K562 (cell line): ENCODE measurements around the gene DGLUCY. TPM values are rescaled to one million over a fixed set of nuclear protein-coding genes. Genes with fewer than 3 reads are reported as not detected.

Experiments
- ATAC-seq: fragments of 200-7000 bp; cut with Tn5 transposase; 3 replicates; pipeline ENCODE4 v1.9.1; 2020; ENCODE audit warnings: moderate library complexity
- BruUV-seq: library from RNA; stranded (reverse); fragments of 400-500 nt; replicated peaks from 2 replicates; lab custom pipeline; 2021; lab: Mats Ljungman, UMichigan
- CTCF ChIA-PET: fragments of 300-600 bp; formaldehyde crosslinking; extraction: SDS; loops from one replicate; lab custom pipeline; 2021; ENCODE audit warnings: low intra/inter-chr PET ratio; lab: Yijun Ruan, JAX
- POLR2A ChIA-PET: fragments of 300-600, 350-650 bp; sonication (Branson Sonifier 250); formaldehyde crosslinking; extraction: SDS; loops from one replicate; lab custom pipeline; 2021; ENCODE audit warnings: antibody characterized with exemption, inconsistent platforms; lab: Yijun Ruan, JAX
- DNase-seq, 4 experiments: peaks; one replicate each; pipeline versions ENCODE4 v3.0.0 to v3.0.0-alpha.2; 2011 to 2018; ENCODE audit warnings: low spot score in 3 of 4, mixed read lengths in 3 of 4; ENCODE audit errors: extremely low read depth in 1 of 4
- FAIRE-seq: peaks from 2 replicates; lab custom pipeline; 2011; peaks lifted over from hg19 to GRCh38; lab: Jason Lieb, UNC
- H2AFZ ChIP-seq: 2 replicates; pipeline ENCODE4 v1.6.0; 2011; ENCODE audit warnings: low read depth, low read length, control low read depth, inconsistent platforms
- H3K27ac ChIP-seq: fragments of 200-600 bp; 3 replicates; pipeline ENCODE4 v1.8.0; 2011; ENCODE audit warnings: low read depth, mild to moderate bottlenecking, control low read depth, inconsistent platforms, low read length, moderate library complexity, mixed read lengths; ENCODE audit errors: extremely low read depth
- H3K27me3 ChIP-seq, 2 experiments: fragments of 300-600 bp in 1 of 2; 2 replicates in 1 of 2; 3 replicates in 1 of 2; pipeline versions ENCODE4 v1.6.0 to v1.8.0; 2011; ENCODE audit warnings: inconsistent platforms in 2 of 2, low read length in 2 of 2, mild to moderate bottlenecking in 1 of 2, mixed read lengths in 1 of 2, moderate library complexity in 1 of 2; ENCODE audit not compliant: control insufficient read depth in 2 of 2, insufficient read depth in 2 of 2
- H3K36me3 ChIP-seq: fragments of 300-600 bp; 3 replicates; pipeline ENCODE4 v1.8.0; 2011; ENCODE audit warnings: mild to moderate bottlenecking, low read length, inconsistent platforms; ENCODE audit not compliant: control insufficient read depth, insufficient read depth
- H3K4me1 ChIP-seq, 2 experiments: fragments of 200-600 bp in 1 of 2; replicated peaks in 1 of 2; 2 replicates in 1 of 2; 3 replicates in 1 of 2; pipeline versions ENCODE4 v1.5.1 to v1.8.0; 2011; ENCODE audit warnings: inconsistent platforms in 2 of 2, low read length in 2 of 2, mild to moderate bottlenecking in 1 of 2, mixed read lengths in 1 of 2, moderate library complexity in 1 of 2; ENCODE audit not compliant: control insufficient read depth in 2 of 2, insufficient read depth in 2 of 2
- H3K4me2 ChIP-seq: 2 replicates; pipeline ENCODE4 v1.6.1; 2011; ENCODE audit warnings: low read length, control low read depth, inconsistent platforms, mixed read lengths; ENCODE audit not compliant: insufficient read depth
- H3K4me3 ChIP-seq: fragments of 200-600 bp; sonication (generic), shearing (Covaris generic); 2 replicates; pipeline ENCODE4 v1.5.1; 2016; ENCODE audit warnings: control low read depth, inconsistent platforms
- H3K79me2 ChIP-seq: fragments of 200-600 bp; 3 replicates; pipeline ENCODE4 v1.8.0; 2011; ENCODE audit warnings: low read length, inconsistent platforms; ENCODE audit not compliant: control insufficient read depth, insufficient read depth
- H3K9ac ChIP-seq, 2 experiments: 2 replicates each; pipeline versions ENCODE4 v1.6.0 to v1.6.1; 2011; ENCODE audit warnings: low read depth in 2 of 2, low read length in 2 of 2, control low read depth in 1 of 2, inconsistent platforms in 1 of 2, mild to moderate bottlenecking in 1 of 2, mixed read lengths in 1 of 2; ENCODE audit not compliant: insufficient read depth in 1 of 2
- H3K9me1 ChIP-seq: one replicate; pipeline ENCODE4 v1.6.0; 2011; ENCODE audit warnings: inconsistent platforms, mild to moderate bottlenecking, low read length, moderate library complexity; ENCODE audit not compliant: control insufficient read depth, insufficient read depth
- H3K9me3 ChIP-seq: replicated peaks from 2 replicates; pipeline ENCODE4 v1.5.1; 2011; ENCODE audit warnings: low read depth, low read length, inconsistent platforms; ENCODE audit not compliant: control insufficient read depth, insufficient read depth
- H4K20me1 ChIP-seq: replicated peaks from 2 replicates; pipeline ENCODE4 v1.6.1; 2011; ENCODE audit warnings: low read length, inconsistent platforms, mixed read lengths; ENCODE audit not compliant: control insufficient read depth, insufficient read depth
- ELF2 ChIP-seq: fragments of 250-450 bp; sonication (Bioruptor Pico); IDR thresholded peaks from 2 replicates; pipeline ENCODE4 v1.5.0; 2021; ENCODE audit warnings: mild to moderate bottlenecking
- FOSL1 ChIP-seq: fragments of 200-800 bp; sonication (Bioruptor generic); conservative IDR thresholded peaks from 2 replicates; pipeline ENCODE4 v1.6.1; 2016; ENCODE audit warnings: missing genetic modification characterization, missing compliant biosample characterization
- GTF2B ChIP-seq: IDR thresholded peaks from 2 replicates; pipeline ENCODE4 v1.6.1; 2011; ENCODE audit not compliant: insufficient read length; ENCODE audit errors: extremely low read depth
- L3MBTL2 ChIP-seq: fragments of 450-650 bp; IDR thresholded peaks from 2 replicates; pipeline ENCODE4 v1.6.1; 2016; ENCODE audit warnings: mild to moderate bottlenecking, moderate library complexity
- POLR2B ChIP-seq: fragments of 450-650 bp; IDR thresholded peaks from 2 replicates; pipeline ENCODE4 v1.6.1; 2018; ENCODE audit warnings: low read depth; ENCODE audit not compliant: partially characterized antibody
- PTRF ChIP-seq: fragments of 450-650 bp; IDR thresholded peaks from 2 replicates; pipeline ENCODE4 v1.6.1; 2016; ENCODE audit warnings: mild to moderate bottlenecking, missing genetic modification characterization, missing compliant biosample characterization
- RBM39 ChIP-seq: fragments of 200-400 bp; formaldehyde crosslinking; optimal IDR thresholded peaks from 2 replicates; pipeline ENCODE3; 2018; ENCODE audit warnings: low read depth, low read length
- RCOR1 ChIP-seq, 2 experiments: IDR thresholded peaks; 2 replicates each; pipeline ENCODE4 v1.6.1; 2012; ENCODE audit warnings: low read depth in 2 of 2, low read length in 2 of 2, borderline replicate concordance in 1 of 2, improper control_type of control experiment in 1 of 2
- SRSF1 ChIP-seq: fragments of 200-400 bp; formaldehyde crosslinking; IDR thresholded peaks from 2 replicates; pipeline ENCODE4 v1.6.1; 2017; ENCODE audit warnings: mild to moderate bottlenecking, low read depth, low read length, moderate library complexity
- ZNF511 ChIP-seq: sonication (generic); formaldehyde crosslinking; IDR thresholded peaks from 2 replicates; pipeline ENCODE4 v1.8.0; 2022; ENCODE audit warnings: mild to moderate bottlenecking, missing genetic modification reagents
- WGBS: fragments of 100-300 bp; shearing (Covaris generic); methylation state at CpG from one replicate; pipeline ENCODE4 v1.1.6; 2016; ENCODE audit warnings: low coverage, mixed read lengths; ENCODE audit not compliant: insufficient coverage; ENCODE audit errors: missing lambda C conversion rate; 5-methylcytosine and 5-hydroxymethylcytosine counted together
- in situ Hi-C: fragments of 300-500 bp; cut with MboI; formaldehyde crosslinking; loops from 4 replicates; pipeline ENCODE4 v1.15.0; 2018; ENCODE audit warnings: inconsistent platforms, mixed read lengths
- intact Hi-C: fragments of 100-400 bp; cut with micrococcal nuclease; formaldehyde crosslinking; loops from 2 replicates; pipeline ENCODE4 v1.14.2; 2022
- polyA plus RNA-seq, 8 experiments: library from polyadenylated mRNA; depleted of rRNA in 4 of 8; stranded (reverse) in 5 of 8; unstranded in 3 of 8; fragments of >200 nt; fragmentation: Nextera tagmentation in 2 of 8; fragmentation: Illumina TruSeq in 1 of 8; extraction: Ambion mirVana in 2 of 8; extraction: Trizol in 1 of 8; gene quantifications; 2 replicates each; pipeline versions ENCODE4 v1.2.1 to v1.2.3, GENCODE V29; 2011 to 2014; ENCODE audit warnings: inconsistent platforms in 1 of 8, missing spikeins in 1 of 8
- total RNA-seq, 7 experiments: library from RNA; depleted of rRNA in 6 of 7; stranded (reverse); fragments of >200 nt in 6 of 7; fragmentation: Illumina TruSeq in 2 of 7; extraction: Trizol in 2 of 7; gene quantifications; 2 replicates each; pipeline versions ENCODE4 v1.2.1 to v1.2.3, GENCODE V29; 2011 to 2021; ENCODE audit warnings: low replicate concordance in 1 of 7
- TF ChIP-seq, protein P1 (sequence below): fragments of 450-650 bp; IDR thresholded peaks from 2 replicates; pipeline ENCODE4 v1.6.1; 2018; ENCODE audit not compliant: partially characterized antibody

DGLUCY gene
- total and polyA plus RNA-seq, 9 of the 15 experiments (the other 6 are each of a cell fraction or from before 2014, with no cell fraction given), result 9.9 to 28.4 (median 21.0) TPM

DNA sequence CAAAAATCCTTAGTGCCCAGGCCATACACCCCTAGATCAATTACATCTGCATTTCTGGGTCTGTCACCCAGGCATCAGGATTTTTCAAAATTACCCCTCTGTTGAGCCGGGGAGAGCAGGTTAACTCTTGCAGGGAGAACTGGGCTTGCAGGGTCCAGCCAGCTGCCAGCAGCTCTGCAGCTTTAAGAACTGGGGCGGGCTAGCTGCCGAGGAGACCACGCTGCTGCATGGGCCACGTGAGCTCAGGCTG, at the start of gene DGLUCY (continued):
- TF ChIP-seq, protein P1, sequence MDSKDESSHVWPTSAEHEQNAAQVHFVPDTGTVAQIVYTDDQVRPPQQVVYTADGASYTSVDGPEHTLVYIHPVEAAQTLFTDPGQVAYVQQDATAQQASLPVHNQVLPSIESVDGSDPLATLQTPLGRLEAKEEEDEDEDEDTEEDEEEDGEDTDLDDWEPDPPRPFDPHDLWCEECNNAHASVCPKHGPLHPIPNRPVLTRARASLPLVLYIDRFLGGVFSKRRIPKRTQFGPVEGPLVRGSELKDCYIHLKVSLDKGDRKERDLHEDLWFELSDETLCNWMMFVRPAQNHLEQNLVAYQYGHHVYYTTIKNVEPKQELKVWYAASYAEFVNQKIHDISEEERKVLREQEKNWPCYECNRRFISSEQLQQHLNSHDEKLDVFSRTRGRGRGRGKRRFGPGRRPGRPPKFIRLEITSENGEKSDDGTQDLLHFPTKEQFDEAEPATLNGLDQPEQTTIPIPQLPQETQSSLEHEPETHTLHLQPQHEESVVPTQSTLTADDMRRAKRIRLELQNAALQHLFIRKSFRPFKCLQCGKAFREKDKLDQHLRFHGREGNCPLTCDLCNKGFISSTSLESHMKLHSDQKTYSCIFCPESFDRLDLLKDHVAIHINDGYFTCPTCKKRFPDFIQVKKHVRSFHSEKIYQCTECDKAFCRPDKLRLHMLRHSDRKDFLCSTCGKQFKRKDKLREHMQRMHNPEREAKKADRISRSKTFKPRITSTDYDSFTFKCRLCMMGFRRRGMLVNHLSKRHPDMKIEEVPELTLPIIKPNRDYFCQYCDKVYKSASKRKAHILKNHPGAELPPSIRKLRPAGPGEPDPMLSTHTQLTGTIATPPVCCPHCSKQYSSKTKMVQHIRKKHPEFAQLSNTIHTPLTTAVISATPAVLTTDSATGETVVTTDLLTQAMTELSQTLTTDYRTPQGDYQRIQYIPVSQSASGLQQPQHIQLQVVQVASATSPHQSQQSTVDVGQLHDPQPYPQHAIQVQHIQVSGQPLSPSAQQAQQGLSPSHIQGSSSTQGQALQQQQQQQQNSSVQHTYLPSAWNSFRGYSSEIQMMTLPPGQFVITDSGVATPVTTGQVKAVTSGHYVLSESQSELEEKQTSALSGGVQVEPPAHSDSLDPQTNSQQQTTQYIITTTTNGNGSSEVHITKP, result no peak
- TF ChIP-seq L3MBTL2 (peak; percentile 66; the same call in 1 of the 2 replicates), FOSL1 (tag) (no peak), SRSF1 (no peak), RBM39 (no peak), ZNF511 (0 out of 2 replicates have a peak, but pooled peaks have one; percentile 12), RCOR1 (IDR thresholded peaks at IDR 0.05; ENCODE audit: borderline replicate concordance in 1 of 2, low read depth in 2 of 2, low read length in 2 of 2) (no peak)

GRCh38 chr14:91065266-91065665, 48.6 kb upstream of the DGLUCY start:
- Histone ChIP-seq H3K9me3 (no peaks in the 10 kb centered on the region), H3K27me3 (no peaks in the 10 kb centered on the region), H3K9ac (no peak overlapping the region), H3K4me1 (peaks cover 0 to 8% of the 10 kb centered on the region in 2 experiments; a peak in 2 of 5 replicates), H3K4me2 (no peak overlapping the region), H3K36me3 (no peaks in the 10 kb centered on the region), H3K79me2 (no peaks in the 10 kb centered on the region), H2AFZ (no peak overlapping the region), H4K20me1 (no peaks in the 10 kb centered on the region; the same call in 1 of the 2 replicates), H3K27ac (no peak overlapping the region), H3K9me1 (no peaks in the 10 kb centered on the region), H3K4me3 (no peak overlapping the region)
- in situ Hi-C loops, result no loop called here
- CTCF ChIA-PET, result no interaction called here
- WGBS, result 74% methylated on average over 3 of the region's 3 CpGs
- FAIRE-seq (no peak), DNase-seq (no peak), ATAC-seq (no peak)
- intact Hi-C loops, result no loop called here
- no peak for TF ChIP-seq PTRF
- no peak for TF ChIP-seq GTF2B
- TF ChIP-seq POLR2B, result no peak
- TF ChIP-seq ELF2, result no peak
- POLR2A ChIA-PET, result interaction anchor here (1.2 kb wide), 1 partner anchor 38 kb away, joined by 3 read pairs; no protein-coding TSS in a partner anchor
- BruUV-seq, result no TSS peak
